MM.1S (cell line): ENCODE measurements around the gene PTCHD1.

Experiments used
- DNase-seq: peaks from one replicate; pipeline ENCODE4 v3.0.0-alpha.2; 2015
- H2AFZ ChIP-seq: fragments of 300-600 bp; sonication (generic); 2 replicates; pipeline ENCODE4 v1.6.0; 2016; ENCODE audit warnings: antibody characterized with exemption, low read length
- H3F3A ChIP-seq: fragments of 300-600 bp; sonication (generic); 2 replicates; pipeline ENCODE4 v1.6.1; 2016; ENCODE audit warnings: mild to moderate bottlenecking, antibody characterized with exemption, low read length, moderate library complexity, mixed read lengths; ENCODE audit not compliant: insufficient read depth
- H3K27ac ChIP-seq: fragments of 300-600 bp; sonication (generic); 2 replicates; pipeline ENCODE4 v1.5.1; 2016; ENCODE audit warnings: mild to moderate bottlenecking, low read length
- H3K27me3 ChIP-seq: fragments of 300-600 bp; sonication (generic); replicated peaks from 2 replicates; pipeline ENCODE4 v1.6.0; 2016; ENCODE audit warnings: low read length; ENCODE audit not compliant: insufficient read depth
- H3K36me3 ChIP-seq: fragments of 300-600 bp; sonication (generic); replicated peaks from 2 replicates; pipeline ENCODE4 v1.6.1; 2016; ENCODE audit warnings: mild to moderate bottlenecking, low read length, mixed read lengths; ENCODE audit not compliant: insufficient read depth
- H3K4me1 ChIP-seq: fragments of 300-600 bp; sonication (generic); 2 replicates; pipeline ENCODE4 v1.6.1; 2016; ENCODE audit warnings: low read length, mixed read lengths
- H3K4me2 ChIP-seq: fragments of 300-600 bp; sonication (generic); 2 replicates; pipeline ENCODE4 v1.6.0; 2016; ENCODE audit warnings: low read depth, low read length
- H3K4me3 ChIP-seq: fragments of 300-600 bp; sonication (generic); 2 replicates; pipeline ENCODE4 v1.5.1; 2016; ENCODE audit warnings: low read length, mixed read lengths
- H3K79me2 ChIP-seq: fragments of 300-600 bp; sonication (generic); 2 replicates; pipeline ENCODE4 v1.6.1; 2016; ENCODE audit warnings: mixed run types, low read length, mixed read lengths
- H3K9ac ChIP-seq: fragments of 300-600 bp; sonication (generic); 2 replicates; pipeline ENCODE4 v1.6.1; 2016; ENCODE audit warnings: low read length, mixed read lengths
- H3K9me2 ChIP-seq: fragments of 300-600 bp; sonication (generic); replicated peaks from 2 replicates; pipeline ENCODE4 v1.6.1; 2016; ENCODE audit warnings: mild to moderate bottlenecking, low read length, mixed read lengths; ENCODE audit not compliant: insufficient read depth
- H3K9me3 ChIP-seq: fragments of 300-600 bp; sonication (generic); replicated peaks from 2 replicates; pipeline ENCODE4 v1.6.1; 2016; ENCODE audit warnings: mild to moderate bottlenecking, low read length, mixed read lengths; ENCODE audit not compliant: insufficient read depth
- H4K20me1 ChIP-seq: fragments of 300-600 bp; sonication (generic); 2 replicates; pipeline ENCODE4 v1.6.1; 2016; ENCODE audit warnings: mild to moderate bottlenecking, low read length, moderate library complexity, mixed read lengths; ENCODE audit not compliant: insufficient read depth
- EZH2 ChIP-seq: fragments of 300-600 bp; sonication (generic); optimal IDR thresholded peaks from 2 replicates; pipeline ENCODE3; 2017; ENCODE audit warnings: low read depth, mild to moderate bottlenecking, antibody characterized with exemption, low read length, mixed read lengths
- EZH2phosphoT487 ChIP-seq: fragments of 300-600 bp; sonication (generic); IDR thresholded peaks from 2 replicates; pipeline ENCODE4 v1.6.1; 2018; ENCODE audit warnings: antibody characterized with exemption, low read length
- TF ChIP-seq, protein P1 (sequence below): fragments of 300-600 bp; sonication (generic); IDR thresholded peaks from 2 replicates; pipeline ENCODE4 v1.5.1; 2016; ENCODE audit warnings: antibody characterized with exemption, low read length, mixed read lengths

The PTCHD1 gene

DNA sequence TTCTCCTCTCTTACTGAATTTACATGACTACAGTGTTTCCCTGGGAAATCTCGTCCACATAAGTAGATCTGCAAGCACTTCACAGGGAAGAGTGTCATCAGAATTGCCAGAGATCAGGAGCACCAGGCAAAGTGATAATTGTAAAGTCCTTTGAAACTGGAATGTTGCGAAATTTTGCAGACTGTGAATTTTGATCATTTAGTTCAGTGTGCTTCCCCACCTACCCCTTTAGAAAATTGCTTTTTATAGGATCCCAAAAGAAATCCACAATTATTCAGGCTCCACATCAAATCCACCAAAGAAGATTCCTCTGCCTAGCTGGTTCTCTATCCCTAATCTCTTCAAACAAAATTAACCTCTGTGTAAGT lies 10.2 kb downstream of the PTCHD1 start:
- no peak for DNase-seq
- TF ChIP-seq, protein P1, sequence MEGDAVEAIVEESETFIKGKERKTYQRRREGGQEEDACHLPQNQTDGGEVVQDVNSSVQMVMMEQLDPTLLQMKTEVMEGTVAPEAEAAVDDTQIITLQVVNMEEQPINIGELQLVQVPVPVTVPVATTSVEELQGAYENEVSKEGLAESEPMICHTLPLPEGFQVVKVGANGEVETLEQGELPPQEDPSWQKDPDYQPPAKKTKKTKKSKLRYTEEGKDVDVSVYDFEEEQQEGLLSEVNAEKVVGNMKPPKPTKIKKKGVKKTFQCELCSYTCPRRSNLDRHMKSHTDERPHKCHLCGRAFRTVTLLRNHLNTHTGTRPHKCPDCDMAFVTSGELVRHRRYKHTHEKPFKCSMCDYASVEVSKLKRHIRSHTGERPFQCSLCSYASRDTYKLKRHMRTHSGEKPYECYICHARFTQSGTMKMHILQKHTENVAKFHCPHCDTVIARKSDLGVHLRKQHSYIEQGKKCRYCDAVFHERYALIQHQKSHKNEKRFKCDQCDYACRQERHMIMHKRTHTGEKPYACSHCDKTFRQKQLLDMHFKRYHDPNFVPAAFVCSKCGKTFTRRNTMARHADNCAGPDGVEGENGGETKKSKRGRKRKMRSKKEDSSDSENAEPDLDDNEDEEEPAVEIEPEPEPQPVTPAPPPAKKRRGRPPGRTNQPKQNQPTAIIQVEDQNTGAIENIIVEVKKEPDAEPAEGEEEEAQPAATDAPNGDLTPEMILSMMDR: no peak
- no peak for TF ChIP-seq EZH2
- no peak for TF ChIP-seq EZH2phosphoT487
- H3K9ac ChIP-seq: no peak overlapping the region
- H3F3A ChIP-seq: no peaks in the 10 kb centered on the region
- no peak overlapping the region for H3K4me3 ChIP-seq
- H3K36me3 ChIP-seq: no peaks in the 10 kb centered on the region
- H3K79me2 ChIP-seq: no peaks in the 10 kb centered on the region
- H3K27ac ChIP-seq: no peak overlapping the region
- H4K20me1 ChIP-seq: no peaks in the 10 kb centered on the region
- H2AFZ ChIP-seq: no peak overlapping the region
- H3K27me3 ChIP-seq: no peaks in the 10 kb centered on the region
- no peaks in the 10 kb centered on the region for H3K4me1 ChIP-seq
- no peak overlapping the region for H3K4me2 ChIP-seq
- no peaks in the 10 kb centered on the region for H3K9me2 ChIP-seq
- H3K9me3 ChIP-seq: no peaks in the 10 kb centered on the region

DNA sequence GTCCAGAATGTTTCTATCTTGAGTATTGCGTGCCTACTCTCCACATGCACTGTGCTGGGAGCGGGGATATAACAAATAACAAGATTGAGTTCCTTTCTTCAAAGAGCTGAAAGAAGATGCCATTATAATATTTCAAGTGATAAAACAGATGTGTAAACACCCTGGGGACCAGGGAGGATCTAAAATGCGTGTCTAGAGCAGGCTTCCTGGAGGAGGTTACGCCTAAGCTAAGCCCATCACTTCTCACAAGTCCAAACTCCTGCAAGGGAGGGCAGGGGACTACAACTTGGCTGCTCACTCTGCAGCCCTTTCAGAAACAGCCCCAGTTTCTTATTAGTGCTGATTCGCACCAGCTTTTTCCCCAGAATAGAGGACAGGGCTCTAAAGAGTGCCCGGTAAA lies 21.5 kb downstream of the PTCHD1 start:
- no peak overlapping the region for H3K4me2 ChIP-seq
- H3K4me3 ChIP-seq: no peak overlapping the region
- no peaks in the 10 kb centered on the region for H3K9me2 ChIP-seq
- H3K9ac ChIP-seq: no peak overlapping the region
- no peaks in the 10 kb centered on the region for H4K20me1 ChIP-seq
- no peaks in the 10 kb centered on the region for H3K27me3 ChIP-seq
- no peaks in the 10 kb centered on the region for H3K4me1 ChIP-seq
- no peaks in the 10 kb centered on the region for H3F3A ChIP-seq
- no peaks in the 10 kb centered on the region for H3K9me3 ChIP-seq
- H3K27ac ChIP-seq: no peak overlapping the region
- no peaks in the 10 kb centered on the region for H3K36me3 ChIP-seq
- H2AFZ ChIP-seq: no peak overlapping the region
- TF ChIP-seq, protein P1: no peak
- TF ChIP-seq EZH2 (no peak), EZH2phosphoT487 (no peak)
- no peaks in the 10 kb centered on the region for H3K79me2 ChIP-seq
- DNase-seq: no peak

DNA sequence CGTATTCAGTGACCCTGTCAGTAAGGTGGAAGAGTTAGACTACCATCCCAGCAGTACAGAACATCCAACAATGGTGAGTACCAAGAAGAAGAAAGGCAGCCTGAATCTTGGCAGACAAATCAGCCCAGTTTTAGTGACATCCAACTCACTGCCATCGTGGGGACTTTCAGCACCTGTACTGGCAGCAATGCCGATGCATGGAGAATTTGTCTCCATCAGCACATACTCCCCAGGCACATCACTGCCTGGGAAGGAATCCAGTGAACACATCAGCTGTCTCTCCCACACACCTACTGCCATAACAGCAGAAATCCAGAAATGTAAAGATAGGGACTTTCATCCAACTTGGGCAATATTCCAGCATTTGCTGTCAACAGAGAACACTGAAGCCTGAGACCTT lies 29.8 kb downstream of the PTCHD1 start:
- Histone ChIP-seq H3K4me1 (no peaks in the 10 kb centered on the region), H3F3A (no peaks in the 10 kb centered on the region), H3K9me2 (no peaks in the 10 kb centered on the region), H3K79me2 (no peaks in the 10 kb centered on the region), H3K9me3 (no peaks in the 10 kb centered on the region), H3K9ac (no peak overlapping the region), H3K4me2 (no peak overlapping the region), H4K20me1 (no peaks in the 10 kb centered on the region), H2AFZ (no peak overlapping the region), H3K4me3 (no peak overlapping the region), H3K27ac (no peak overlapping the region), H3K27me3 (no peaks in the 10 kb centered on the region), H3K36me3 (no peaks in the 10 kb centered on the region)
- DNase-seq: no peak
- no peak for TF ChIP-seq EZH2phosphoT487
- TF ChIP-seq, protein P1: no peak
- TF ChIP-seq EZH2: no peak
